ENCODE data around the gene RAI1.
A peak's percentile ranks its signal among the peaks of the same experiment; 100 is the strongest.

The RAI1 gene

GRCh38 chr17:17659340-17659739 is 21.9 kb upstream of the RAI1 start:
- DNase-seq (ENCODE audit: low read depth, low spot score) = no peak
- no peak for TF ChIP-seq CTCF (IDR thresholded peaks at IDR 0.05; ENCODE audit: low read depth, low read length)
- no peak overlapping the region for H3K4me3 ChIP-seq (ENCODE audit: low read depth, low read length)
- in situ Hi-C loops (cut with HindIII; ENCODE audit: low sequenced_read_pairs) = no loop called here

GRCh38 chr17:17661134-17661533 is 20.1 kb upstream of the RAI1 start:
- no peak overlapping the region for H3K4me3 ChIP-seq (ENCODE audit: low read depth, low read length)
- in situ Hi-C loops (cut with HindIII; ENCODE audit: low sequenced_read_pairs) = no loop called here

GRCh38 chr17:17661834-17662385 is 19.3 kb upstream of the RAI1 start:
- no peak overlapping the region for H3K4me3 ChIP-seq (ENCODE audit: low read depth, low read length)
- no peak for DNase-seq (ENCODE audit: low read depth, low spot score)
- TF ChIP-seq CTCF (IDR thresholded peaks at IDR 0.05; ENCODE audit: low read depth, low read length) = peak; percentile 20
- in situ Hi-C loops (cut with HindIII; ENCODE audit: low sequenced_read_pairs) = no loop called here

More at GRCh38 chr17:17661134-17661533, 20.1 kb upstream of the RAI1 start:
- no peak for TF ChIP-seq CTCF (IDR thresholded peaks at IDR 0.05; ENCODE audit: low read depth, low read length)
- DNase-seq (ENCODE audit: low read depth, low spot score) = no peak

GRCh38 chr17:17663160-17664063 is 17.8 kb upstream of the RAI1 start:
- H3K4me3 ChIP-seq (ENCODE audit: low read depth, low read length) = no peak overlapping the region
- TF ChIP-seq CTCF (IDR thresholded peaks at IDR 0.05; ENCODE audit: low read depth, low read length) = no peak
- in situ Hi-C loops (cut with HindIII; ENCODE audit: low sequenced_read_pairs) = no loop called here
- peak; percentile 95 for DNase-seq (ENCODE audit: low read depth, low spot score)

- no peak for TF ChIP-seq CTCF (IDR thresholded peaks at IDR 0.05; ENCODE audit: low read depth, low read length)
- DNase-seq (ENCODE audit: low read depth, low spot score) = no peak
- in situ Hi-C loops (cut with HindIII; ENCODE audit: low sequenced_read_pairs) = no loop called here
- H3K4me3 ChIP-seq (ENCODE audit: low read depth, low read length) = no peak overlapping the region
Measured at GRCh38 chr17:17664064-17664452, 17.2 kb upstream of the RAI1 start.

GRCh38 chr17:17665255-17665654 is 16.0 kb upstream of the RAI1 start:
- no peak for TF ChIP-seq CTCF (IDR thresholded peaks at IDR 0.05; ENCODE audit: low read depth, low read length)
- DNase-seq (ENCODE audit: low read depth, low spot score) = no peak
- in situ Hi-C loops (cut with HindIII; ENCODE audit: low sequenced_read_pairs) = no loop called here
- no peak overlapping the region for H3K4me3 ChIP-seq (ENCODE audit: low read depth, low read length)
